ENCODE data around the gene XPR1. TPM values are rescaled to one million over a fixed set of nuclear protein-coding genes. Genes with fewer than 3 reads are reported as not detected.
A peak's percentile ranks its signal among the peaks of the same experiment; 100 is the strongest.

XPR1 gene
- total and polyA plus RNA-seq, 10 of the 15 experiments (the other 5 are each of a cell fraction or from before 2014, with no cell fraction given): 1.1 to 33.9 (median 11.3) TPM

DNA sequence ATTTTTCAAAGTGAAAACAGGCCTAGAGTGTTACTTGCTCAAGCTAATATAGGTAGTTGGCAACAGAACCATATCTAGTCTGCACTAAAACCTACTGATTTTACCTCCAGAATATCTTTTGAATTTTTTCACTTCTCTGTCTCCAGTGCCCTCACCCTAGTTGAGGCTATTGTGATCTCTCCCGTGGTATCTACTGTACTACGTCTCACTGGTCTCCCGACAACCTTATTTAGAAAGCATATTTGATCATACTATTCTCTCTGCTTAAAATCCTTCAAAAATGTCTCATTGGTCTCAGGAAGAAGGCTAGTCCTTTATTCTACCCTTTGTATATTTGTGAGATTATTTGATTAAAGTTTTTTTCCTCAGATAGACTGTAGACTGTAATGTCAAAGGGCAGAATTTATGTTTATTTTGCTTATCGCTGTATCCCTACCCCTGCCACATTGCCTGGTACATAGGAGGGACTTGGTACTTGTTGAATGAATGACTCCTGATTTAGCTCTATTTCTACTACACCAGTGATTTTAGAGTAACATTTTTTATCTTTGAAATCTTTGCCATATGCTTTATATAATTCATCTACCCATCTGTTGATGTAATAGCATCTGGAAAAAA, 145.4 kb downstream of the XPR1 start:
- Histone ChIP-seq H3K9ac (ENCODE audit: control insufficient read depth, insufficient read depth, low read length) (no peak overlapping the region), H4K20me1 (ENCODE audit: control insufficient read depth, insufficient read depth) (no peaks in the 10 kb centered on the region), H3K4me2 (ENCODE audit: control insufficient read depth, insufficient read depth) (no peak overlapping the region), H3K4me3 (no peak overlapping the region), H3K36me3 (ENCODE audit: control insufficient read depth in 2 of 2, insufficient read depth in 2 of 2, low read length in 1 of 2) (no peaks in the 10 kb centered on the region), H3K27ac (ENCODE audit: control insufficient read depth, insufficient read depth) (no peak overlapping the region), H3K4me1 (ENCODE audit: control insufficient read depth, insufficient read depth, low read length) (no peaks in the 10 kb centered on the region), H3K27me3 (replicated peaks in 1 of 2; ENCODE audit: control insufficient read depth in 2 of 2, insufficient read depth in 2 of 2, low read length in 1 of 2) (no peaks in the 10 kb centered on the region), H2AFZ (ENCODE audit: control insufficient read depth, low read depth, low read length) (no peak overlapping the region), H3K79me2 (ENCODE audit: control insufficient read depth, insufficient read depth, low read length) (no peaks in the 10 kb centered on the region), H3K9me3 (replicated peaks; ENCODE audit: control insufficient read depth, insufficient read depth, low read length) (no peaks in the 10 kb centered on the region)
- ChIA-PET POLR2A (no interaction called here), RAD21 (ENCODE audit: unreplicated experiment) (interaction anchor here (1.7 to 2.1 kb wide), 2 partner anchors 10 to 84 kb away, joined by 4 to 14 read pairs; no protein-coding TSS in a partner anchor), CTCF (interaction anchor here (1.3 to 2.9 kb wide), 9 partner anchors 10 to 261 kb away, joined by 3 to 36 read pairs (median 5); no protein-coding TSS in a partner anchor), SMC1A (ENCODE audit: uncharacterized antibody, unreplicated experiment) (interaction anchor here (1.0 to 2.9 kb wide), 4 partner anchors 10 to 140 kb away, joined by 3 to 20 read pairs (median 4); no protein-coding TSS in a partner anchor)
- intact Hi-C loops (cut with micrococcal nuclease; ENCODE audit: unreplicated experiment) (loop anchor here (5.0 kb wide), 2 partner anchors 85 to 145 kb away; partner anchors contain the start of gene XPR1), in situ Hi-C loops (cut with MboI) (no loop called here)
- TF ChIP-seq RAD51 (IDR thresholded peaks at IDR 0.05) (no peak), SUZ12 (IDR thresholded peaks at IDR 0.05; ENCODE audit: unreplicated experiment) (no peak)
- ATAC-seq (no peak), FAIRE-seq (no peak), DNase-seq (ENCODE audit: low read depth, low spot score) (no peak)
- 97% methylated on average over 4 of the region's 4 CpGs for WGBS (ENCODE audit: insufficient coverage, insufficient replicate concordance, low lambda C conversion rate, missing lambda C conversion rate)
- BruUV-seq (replicated peaks): no TSS peak

- FAIRE-seq: peak; percentile 91
- BruUV-seq (replicated peaks): no TSS peak
These were observed 147.1 kb downstream of the XPR1 start for GRCh38 chr1:180778782-180779398.

More at GRCh38 chr1:180778782-180779398, 147.1 kb downstream of the XPR1 start:
- Histone ChIP-seq H4K20me1 (ENCODE audit: control insufficient read depth, insufficient read depth) (no peaks in the 10 kb centered on the region), H3K4me3 (no peak overlapping the region), H3K36me3 (ENCODE audit: control insufficient read depth in 2 of 2, insufficient read depth in 2 of 2, low read length in 1 of 2) (no peaks in the 10 kb centered on the region), H2AFZ (ENCODE audit: control insufficient read depth, low read depth, low read length) (no peak overlapping the region), H3K4me2 (ENCODE audit: control insufficient read depth, insufficient read depth) (no peak overlapping the region), H3K4me1 (ENCODE audit: control insufficient read depth, insufficient read depth, low read length) (no peaks in the 10 kb centered on the region), H3K27me3 (replicated peaks in 1 of 2; ENCODE audit: control insufficient read depth in 2 of 2, insufficient read depth in 2 of 2, low read length in 1 of 2) (no peaks in the 10 kb centered on the region), H3K9me3 (replicated peaks; ENCODE audit: control insufficient read depth, insufficient read depth, low read length) (no peaks in the 10 kb centered on the region), H3K9ac (ENCODE audit: control insufficient read depth, insufficient read depth, low read length) (no peak overlapping the region), H3K79me2 (ENCODE audit: control insufficient read depth, insufficient read depth, low read length) (no peaks in the 10 kb centered on the region), H3K27ac (ENCODE audit: control insufficient read depth, insufficient read depth) (no peak overlapping the region)
- TF ChIP-seq CTCF (IDR thresholded peaks at IDR 0.05 in 2 of 3, conservative IDR thresholded peaks at IDR 0.05 in 1 of 3; ENCODE audit: control insufficient read depth in 2 of 3, extremely low read depth in 1 of 3, insufficient read depth in 1 of 3, low read depth in 3 of 3, low read length in 3 of 3) (peak; percentile 45 to 60 (median 58)), RFX5 (IDR thresholded peaks at IDR 0.05; ENCODE audit: low read depth, low read length) (no peak), CBX3 (IDR thresholded peaks at IDR 0.05; ENCODE audit: borderline replicate concordance, low read depth) (no peak), YY1 (IDR thresholded peaks at IDR 0.05; ENCODE audit: low read depth, low read length) (0 out of 2 replicates have a peak, but pooled peaks have one; percentile 25), SMC3 (IDR thresholded peaks at IDR 0.05; ENCODE audit: borderline replicate concordance, low read length) (peak; percentile 53; the same call in 1 of the 2 replicates), FOS (IDR thresholded peaks at IDR 0.05; ENCODE audit: borderline replicate concordance, extremely low read depth, insufficient read length) (no peak), RAD21 (IDR thresholded peaks at IDR 0.05; ENCODE audit: insufficient read depth, low read depth, low read length) (peak; percentile 56), TCF7 (IDR thresholded peaks at IDR 0.05; ENCODE audit: borderline replicate concordance) (no peak), JUND (IDR thresholded peaks at IDR 0.05; ENCODE audit: low read depth, low read length) (no peak), SMAD5 (IDR thresholded peaks at IDR 0.05; ENCODE audit: low read depth) (no peak), SMAD1 (IDR thresholded peaks at IDR 0.05; ENCODE audit: low read depth, partially characterized antibody) (no peak)
- DNase-seq (ENCODE audit: low read depth, low spot score) (no peak), ATAC-seq (peak; percentile 80)
- RAD21 ChIA-PET (ENCODE audit: unreplicated experiment): interaction anchor here (1.0 to 2.1 kb wide), 6 partner anchors 9 to 362 kb away, joined by 3 to 14 read pairs (median 4); no protein-coding TSS in a partner anchor
- CTCF ChIA-PET: interaction anchor here (0.6 to 2.9 kb wide), 6 partner anchors 8 to 461 kb away, joined by 3 to 36 read pairs (median 8); no protein-coding TSS in a partner anchor
- WGBS (ENCODE audit: insufficient coverage, insufficient replicate concordance, low lambda C conversion rate, missing lambda C conversion rate): 100% methylated on average over 1 of the region's 1 CpG
- intact Hi-C loops (cut with micrococcal nuclease; ENCODE audit: unreplicated experiment) (loop anchor here (2.0 to 5.0 kb wide), 3 partner anchors 83 to 246 kb away; partner anchors contain the start of gene XPR1), in situ Hi-C loops (cut with MboI) (no loop called here)
- POLR2A ChIA-PET: no interaction called here
- SMC1A ChIA-PET (ENCODE audit: uncharacterized antibody, unreplicated experiment): interaction anchor here (0.7 to 2.9 kb wide), 5 partner anchors 8 to 146 kb away, joined by 3 to 20 read pairs (median 4); no protein-coding TSS in a partner anchor
